Activated CD4-positive, alpha-beta T cell treated with anti-CD3 and anti-CD28 coated beads, Interleukin-10, Interleukin-2, amounts not matched to agents 100 ng/mL and 50 ng/mL, durations not matched to agents 16 hours and 8 hours (primary cell): Measurements from ENCODE around the gene IRF2BPL.

Experiments used
- DNase-seq: peaks from one replicate; pipeline ENCODE4 v3.0.0-alpha.2; 2020

Gene IRF2BPL

DNA sequence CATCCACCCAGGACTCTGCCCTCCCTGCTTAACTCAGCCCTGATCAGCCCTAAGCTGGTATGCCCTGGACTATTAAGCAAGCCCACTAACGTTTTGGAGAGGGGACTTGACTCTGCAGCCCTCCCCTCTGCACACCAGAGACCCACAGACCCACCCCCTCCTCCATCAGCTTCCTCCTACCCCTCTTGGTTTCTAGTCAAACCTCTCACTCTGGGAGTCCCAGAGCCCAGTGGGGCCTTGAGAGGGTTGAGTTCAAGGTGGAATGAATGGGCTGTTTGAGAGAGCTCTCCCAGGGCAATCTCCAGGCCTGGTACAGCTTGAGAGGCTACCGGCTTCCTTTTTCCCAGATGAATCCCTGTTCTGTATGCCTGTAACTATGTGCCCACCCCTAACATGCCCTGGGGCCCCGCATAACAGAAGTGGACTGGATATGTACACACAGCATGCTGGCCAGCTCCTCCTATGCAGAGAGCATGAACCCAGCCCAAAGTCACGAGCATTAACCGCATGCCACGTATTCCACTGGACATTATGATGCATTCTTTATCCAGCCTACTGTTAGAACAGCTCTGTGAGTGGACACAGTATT lies 43.6 kb downstream of the IRF2BPL start:
- no peak for DNase-seq

DNA sequence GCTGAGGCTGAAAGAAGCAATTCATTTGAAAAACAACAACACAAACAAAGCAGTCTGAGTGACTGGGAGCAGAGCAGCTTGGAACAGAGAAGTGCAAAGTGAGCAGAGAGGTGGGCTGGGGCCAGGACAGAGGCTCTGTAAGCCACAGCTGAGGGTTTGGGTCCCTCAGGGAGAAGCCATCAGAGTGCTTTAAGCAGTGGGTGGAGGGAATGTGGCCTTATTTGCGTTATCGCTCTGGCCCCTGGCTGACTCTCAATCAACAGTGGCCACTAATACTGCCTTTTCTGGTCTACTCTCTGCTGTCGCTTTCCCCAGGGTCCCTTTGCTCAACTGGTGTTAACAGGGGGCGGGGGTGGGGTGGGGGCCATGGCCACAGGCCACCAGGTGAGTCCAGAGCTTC lies 44.2 kb downstream of the IRF2BPL start:
- no peak for DNase-seq

DNA sequence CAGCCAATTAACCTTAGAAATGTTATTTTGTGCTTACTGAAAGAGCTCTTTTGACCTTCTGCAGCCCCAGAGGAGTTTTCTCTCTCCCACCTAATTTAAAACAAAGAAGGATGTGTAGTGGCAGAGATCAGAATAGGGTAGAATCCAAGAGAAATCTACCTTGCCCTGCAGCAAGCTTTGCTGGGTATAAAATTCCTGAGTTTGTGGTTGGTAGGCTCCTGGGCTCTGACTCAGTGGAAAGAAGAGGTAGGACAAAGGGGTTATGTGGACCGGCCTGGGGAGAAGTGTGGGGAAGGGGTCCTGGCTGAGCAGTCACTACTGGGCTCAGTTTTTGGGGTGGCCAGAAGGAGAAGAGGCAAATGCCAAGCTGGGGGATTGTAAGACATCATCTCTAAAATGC lies 46.8 kb downstream of the IRF2BPL start:
- no peak for DNase-seq

DNA sequence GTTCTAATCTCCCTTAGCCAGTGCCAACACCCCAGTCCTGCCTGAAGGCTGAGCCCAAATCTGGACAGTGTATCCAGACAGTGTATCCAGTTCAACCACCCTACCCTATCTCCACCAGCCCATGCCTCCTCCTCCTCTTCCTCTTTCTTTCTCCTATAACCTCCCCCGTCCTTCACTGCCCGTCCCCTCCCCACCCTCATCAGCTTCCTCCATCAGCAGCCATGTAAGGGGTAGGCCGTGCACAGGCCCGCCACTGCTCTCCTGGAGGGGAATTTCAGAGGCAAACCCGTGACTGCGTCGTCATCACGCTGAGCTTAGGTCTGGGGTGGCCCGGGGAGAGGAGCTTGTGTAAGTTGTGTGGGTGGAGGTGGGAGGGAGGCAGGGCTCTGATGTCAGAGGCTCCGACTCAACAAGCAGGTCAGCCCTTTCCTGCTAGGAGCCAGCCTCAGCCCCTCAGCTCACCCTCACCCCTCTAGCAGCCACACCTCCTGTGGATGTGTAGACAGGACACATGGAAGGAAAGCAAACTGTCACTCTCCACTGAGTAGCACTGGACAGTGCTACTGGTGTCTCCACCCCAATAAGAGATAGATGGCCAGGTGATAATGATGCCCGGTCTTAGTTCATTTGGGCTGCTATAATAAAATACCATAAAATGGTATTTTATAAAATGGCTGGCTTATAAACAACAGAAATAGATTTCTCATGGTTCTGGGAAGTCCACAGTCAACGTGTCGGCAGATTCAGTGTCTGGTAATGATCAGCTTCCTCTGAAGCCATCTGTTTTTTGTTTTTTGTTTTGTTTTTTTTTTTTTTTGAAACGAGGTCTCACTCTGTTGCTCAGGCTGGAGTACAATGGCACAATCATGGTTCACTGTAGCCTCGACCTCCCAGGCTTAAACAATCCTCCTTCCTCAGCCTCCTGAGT lies 50.5 kb downstream of the IRF2BPL start:
- peak; percentile 88 for DNase-seq

DNA sequence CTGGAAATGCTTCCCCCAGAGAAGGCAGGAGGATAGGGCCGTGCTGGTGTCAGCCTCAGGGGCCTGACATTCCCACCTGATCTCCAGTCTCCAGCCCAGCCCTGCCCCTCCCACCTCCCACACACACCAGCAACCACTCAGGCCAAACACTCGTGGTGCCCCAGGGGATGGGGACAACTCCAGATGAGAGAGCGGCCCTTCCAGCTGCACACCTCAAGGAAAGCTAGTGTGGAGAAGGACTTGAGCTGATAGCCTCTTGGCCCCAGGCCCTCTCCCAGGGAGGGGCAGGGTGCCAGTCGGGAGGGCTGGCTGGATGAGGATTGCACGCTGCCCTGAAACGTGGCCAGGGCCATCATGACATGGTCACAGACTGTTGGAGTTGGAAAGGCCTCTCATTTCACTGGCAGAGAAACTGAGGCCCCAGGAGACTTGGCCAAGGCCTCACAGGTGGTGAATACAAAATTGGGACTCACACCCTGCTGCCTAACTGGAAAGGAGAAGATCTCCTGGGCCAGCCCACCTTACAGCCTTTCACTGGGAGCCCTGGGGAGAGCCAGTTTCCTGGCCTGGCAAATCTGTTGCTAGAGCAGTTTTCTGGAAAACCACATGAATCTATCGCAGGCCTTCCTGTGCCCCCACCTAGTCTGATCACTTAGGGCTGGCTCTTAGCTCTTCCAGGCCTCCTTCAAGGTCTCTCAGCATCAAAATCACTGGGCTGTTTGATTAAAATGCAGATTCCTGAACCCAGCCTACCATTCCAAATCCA lies 52.1 kb downstream of the IRF2BPL start:
- DNase-seq = no peak

DNA sequence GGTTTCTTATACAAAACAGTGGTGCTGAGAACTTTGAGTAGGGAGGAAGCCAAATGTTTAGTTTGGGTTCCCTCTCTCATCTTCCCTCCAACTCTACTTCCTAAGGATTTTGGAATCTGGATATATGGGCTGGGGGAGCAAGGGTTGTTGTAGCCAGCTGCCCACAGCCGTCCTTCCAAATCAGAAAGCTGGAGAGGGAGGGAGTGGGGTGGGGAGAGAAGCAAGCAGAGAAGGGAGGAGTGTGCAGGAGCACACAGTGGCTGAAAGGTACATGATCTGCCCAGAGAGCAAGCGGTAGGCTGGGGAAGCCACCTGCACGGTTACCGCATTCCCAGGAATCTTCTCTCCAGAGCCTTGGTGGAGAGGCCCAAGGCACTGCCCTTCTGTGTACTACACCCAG lies 52.7 kb downstream of the IRF2BPL start:
- DNase-seq = no peak

DNA sequence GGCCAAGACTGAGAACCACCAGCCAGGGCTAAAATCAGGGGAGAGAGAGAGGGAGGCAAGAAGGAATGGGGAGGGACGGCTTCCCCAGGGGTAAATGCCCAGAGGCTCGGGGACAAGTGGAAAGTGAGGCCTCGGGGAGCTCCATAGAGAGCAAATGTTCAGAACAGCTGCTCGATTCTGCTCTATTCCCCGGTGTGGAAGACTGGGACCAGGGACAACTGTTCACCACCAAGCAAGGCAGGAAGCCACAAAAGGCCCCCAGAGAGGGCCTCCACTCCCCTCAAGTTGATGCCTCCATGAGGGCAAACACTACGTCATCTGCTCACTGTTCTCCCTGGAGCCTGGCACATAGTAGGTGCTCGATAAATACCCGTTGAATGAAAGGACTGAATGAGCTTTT lies 53.5 kb downstream of the IRF2BPL start:
- DNase-seq = no peak
